HG03457 (cell line): ENCODE measurements around the gene KNCN.

Experiments
- ATAC-seq: cut with Tn5 transposase; IDR thresholded peaks from one replicate; pipeline ENCODE4 v1.9.1; 2021; ENCODE audit warnings: moderate number of reproducible peaks; ENCODE audit not compliant: unreplicated experiment

The KNCN gene

GRCh38 chr1:46569884-46570725, 18.7 kb upstream of the KNCN start:
- ATAC-seq, result no peak

- no peak for ATAC-seq
These were observed 17.7 kb upstream of the KNCN start for GRCh38 chr1:46569116-46569515.

GRCh38 chr1:46568461-46568891, 17.0 kb upstream of the KNCN start:
- ATAC-seq, result no peak

GRCh38 chr1:46563341-46563740, 11.9 kb upstream of the KNCN start:
- ATAC-seq, result no peak

- no peak for ATAC-seq
These were observed 11.1 kb upstream of the KNCN start for GRCh38 chr1:46562498-46562897.

- no peak for ATAC-seq
These were observed 7.5 kb upstream of the KNCN start for GRCh38 chr1:46558966-46559365.

GRCh38 chr1:46558141-46558963, 6.9 kb upstream of the KNCN start:
- ATAC-seq, result no peak

GRCh38 chr1:46557403-46557802, 6.0 kb upstream of the KNCN start:
- no peak for ATAC-seq

- ATAC-seq, result no peak
These were observed 5.4 kb upstream of the KNCN start for GRCh38 chr1:46556822-46557221.

GRCh38 chr1:46555826-46556619, 4.6 kb upstream of the KNCN start:
- no peak for ATAC-seq

GRCh38 chr1:46554597-46555381, 3.3 kb upstream of the KNCN start:
- ATAC-seq, result no peak

GRCh38 chr1:46554236-46554596, 2.8 kb upstream of the KNCN start:
- ATAC-seq, result no peak

- no peak for ATAC-seq
These were observed 2.1 kb upstream of the KNCN start for GRCh38 chr1:46553506-46553905.

GRCh38 chr1:46552357-46553237, 1.1 kb upstream of the KNCN start:
- no peak for ATAC-seq

GRCh38 chr1:46550751-46551231, 656 bp downstream of the KNCN start:
- no peak for ATAC-seq

- ATAC-seq, result no peak
These were observed 1.5 kb downstream of the KNCN start for GRCh38 chr1:46549697-46550681.

- ATAC-seq, result no peak
These were observed 3.7 kb downstream of the KNCN start for GRCh38 chr1:46547481-46548383.
